Measurements from ENCODE around the gene FHIP1A.

DNA sequence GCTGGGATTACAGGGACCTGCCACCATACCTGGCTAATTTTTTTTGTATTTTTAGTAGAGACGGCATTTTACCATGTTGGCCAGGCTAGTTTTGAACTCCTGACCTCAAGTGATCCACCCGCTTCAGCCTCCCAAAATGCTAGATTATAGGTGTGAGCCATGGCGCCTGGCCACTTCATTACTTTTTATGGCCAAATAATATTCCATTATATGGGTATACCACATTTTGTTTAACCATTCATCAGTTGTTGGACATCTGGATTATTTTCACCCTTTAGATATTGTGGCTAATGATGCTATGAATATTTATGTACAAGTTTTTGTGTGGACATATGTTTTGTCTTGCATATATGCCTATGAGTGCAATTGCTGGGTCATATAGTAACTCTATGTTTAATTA, 8.6 kb upstream of the FHIP1A start:
- TF ChIP-seq GATA3 (IDR thresholded peaks at IDR 0.05; ENCODE audit: low read depth, low read length) (no peak), GATA2 (IDR thresholded peaks at IDR 0.05; ENCODE audit: low read depth, low read length) (no peak)

Measured in SH-SY5Y (cell line).